ENCODE measurements around the gene TFF2. TPM values are rescaled to one million over a fixed set of nuclear protein-coding genes. Genes with fewer than 3 reads are reported as not detected.

The TFF2 gene
- total and polyA plus RNA-seq, 2 donors from 2014 or later, result not detected

DNA sequence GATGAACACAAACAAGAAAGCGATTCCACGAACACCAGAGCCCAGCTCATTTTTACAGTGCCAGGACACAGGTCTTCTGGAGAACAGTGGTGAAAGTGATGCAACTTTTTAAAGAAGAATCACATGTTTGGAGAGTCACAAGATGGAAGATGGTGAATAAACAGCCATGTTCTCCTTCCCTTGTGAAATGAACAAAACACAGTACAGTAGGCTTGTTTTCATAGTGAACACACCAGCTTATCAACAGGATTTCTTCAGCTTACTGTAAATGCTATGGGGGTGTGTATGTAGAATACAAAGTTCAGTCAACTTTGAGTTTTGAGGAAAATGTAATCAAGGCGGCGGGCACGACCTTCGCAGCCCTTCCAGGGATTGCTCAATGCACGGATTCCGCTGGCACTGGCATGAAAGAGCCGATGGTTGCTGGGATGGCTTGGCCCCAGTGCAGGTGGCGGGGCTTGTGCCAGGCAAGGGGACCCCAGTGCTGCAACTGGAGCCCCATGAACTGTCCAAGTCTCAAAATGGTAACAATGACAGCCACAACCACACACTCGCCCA is 35.3 kb upstream of the TFF2 start:
- H3K9me3 ChIP-seq (ENCODE audit: control insufficient read depth in 2 of 3, insufficient read depth in 1 of 3, low read length in 3 of 3), result peaks cover 0 to 6% (median 0%) of the 10 kb centered on the region in 3 donors
- FAIRE-seq, result no peak

DNA sequence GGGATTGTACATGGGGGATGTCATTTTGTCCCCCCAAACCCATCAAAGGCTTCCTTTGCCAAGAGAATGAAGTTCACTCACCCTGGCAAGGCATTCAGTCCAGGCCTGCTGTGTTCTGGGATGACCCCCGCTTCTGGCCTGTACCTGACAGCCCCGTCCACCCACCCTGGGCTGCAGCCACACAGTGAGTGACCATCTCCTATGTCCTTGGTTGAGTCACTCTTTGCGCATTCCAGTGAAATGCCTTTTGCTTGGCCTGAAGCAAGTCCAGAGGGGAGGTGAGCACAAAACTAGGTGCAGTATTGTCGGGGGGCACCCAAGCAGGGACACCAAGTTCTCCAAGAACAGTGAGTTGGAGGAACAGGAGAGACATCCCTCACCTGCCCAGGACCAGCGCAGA is 34.8 kb upstream of the TFF2 start:
- Histone ChIP-seq H3K36me3 (ENCODE audit: control insufficient read depth in 2 of 3, insufficient read depth in 3 of 3, low read length in 3 of 3) (no peaks in the 10 kb centered on the region), H3K27me3 (ENCODE audit: control insufficient read depth, insufficient read depth, low read length) (no peaks in the 10 kb centered on the region), H3K27ac (ENCODE audit: low read depth in 2 of 2, low read length in 2 of 2) (no peak overlapping the region), H3K9me3 (ENCODE audit: control insufficient read depth in 2 of 3, insufficient read depth in 1 of 3, low read length in 3 of 3) (peaks cover 0 to 6% (median 0%) of the 10 kb centered on the region in 3 donors), H3K9ac (ENCODE audit: low read length in 3 of 3) (no peak overlapping the region), H3K4me1 (ENCODE audit: control insufficient read depth in 2 of 3, insufficient read depth in 2 of 3, low read depth in 1 of 3, low read length in 3 of 3) (no peaks in the 10 kb centered on the region), H3K4me3 (ENCODE audit: low read length in 3 of 3) (no peak overlapping the region)
- peak in 1 of 5 donors; percentile 15 for DNase-seq
- FAIRE-seq, result no peak
- TF ChIP-seq, protein P1, sequence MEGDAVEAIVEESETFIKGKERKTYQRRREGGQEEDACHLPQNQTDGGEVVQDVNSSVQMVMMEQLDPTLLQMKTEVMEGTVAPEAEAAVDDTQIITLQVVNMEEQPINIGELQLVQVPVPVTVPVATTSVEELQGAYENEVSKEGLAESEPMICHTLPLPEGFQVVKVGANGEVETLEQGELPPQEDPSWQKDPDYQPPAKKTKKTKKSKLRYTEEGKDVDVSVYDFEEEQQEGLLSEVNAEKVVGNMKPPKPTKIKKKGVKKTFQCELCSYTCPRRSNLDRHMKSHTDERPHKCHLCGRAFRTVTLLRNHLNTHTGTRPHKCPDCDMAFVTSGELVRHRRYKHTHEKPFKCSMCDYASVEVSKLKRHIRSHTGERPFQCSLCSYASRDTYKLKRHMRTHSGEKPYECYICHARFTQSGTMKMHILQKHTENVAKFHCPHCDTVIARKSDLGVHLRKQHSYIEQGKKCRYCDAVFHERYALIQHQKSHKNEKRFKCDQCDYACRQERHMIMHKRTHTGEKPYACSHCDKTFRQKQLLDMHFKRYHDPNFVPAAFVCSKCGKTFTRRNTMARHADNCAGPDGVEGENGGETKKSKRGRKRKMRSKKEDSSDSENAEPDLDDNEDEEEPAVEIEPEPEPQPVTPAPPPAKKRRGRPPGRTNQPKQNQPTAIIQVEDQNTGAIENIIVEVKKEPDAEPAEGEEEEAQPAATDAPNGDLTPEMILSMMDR (IDR thresholded peaks at IDR 0.05; ENCODE audit: borderline replicate concordance, extremely low read depth, insufficient read depth), result no peak
- intact Hi-C loops (cut with DNase I), result no loop called here

More for the DNA sequence above, 35.3 kb upstream of the TFF2 start:
- H3K27ac ChIP-seq (ENCODE audit: low read depth in 2 of 2, low read length in 2 of 2), result no peak overlapping the region
- TF ChIP-seq, protein P1 (IDR thresholded peaks at IDR 0.05; ENCODE audit: borderline replicate concordance, extremely low read depth, insufficient read depth), result no peak
- H3K9ac ChIP-seq (ENCODE audit: low read length in 3 of 3), result no peak overlapping the region
- intact Hi-C loops (cut with DNase I), result no loop called here
- H3K4me3 ChIP-seq (ENCODE audit: low read length in 3 of 3), result no peak overlapping the region
- H3K36me3 ChIP-seq (ENCODE audit: control insufficient read depth in 2 of 3, insufficient read depth in 3 of 3, low read length in 3 of 3), result no peaks in the 10 kb centered on the region
- H3K4me1 ChIP-seq (ENCODE audit: control insufficient read depth in 2 of 3, insufficient read depth in 2 of 3, low read depth in 1 of 3, low read length in 3 of 3), result no peaks in the 10 kb centered on the region
- no peaks in the 10 kb centered on the region for H3K27me3 ChIP-seq (ENCODE audit: control insufficient read depth, insufficient read depth, low read length)
- DNase-seq, result no peak

DNA sequence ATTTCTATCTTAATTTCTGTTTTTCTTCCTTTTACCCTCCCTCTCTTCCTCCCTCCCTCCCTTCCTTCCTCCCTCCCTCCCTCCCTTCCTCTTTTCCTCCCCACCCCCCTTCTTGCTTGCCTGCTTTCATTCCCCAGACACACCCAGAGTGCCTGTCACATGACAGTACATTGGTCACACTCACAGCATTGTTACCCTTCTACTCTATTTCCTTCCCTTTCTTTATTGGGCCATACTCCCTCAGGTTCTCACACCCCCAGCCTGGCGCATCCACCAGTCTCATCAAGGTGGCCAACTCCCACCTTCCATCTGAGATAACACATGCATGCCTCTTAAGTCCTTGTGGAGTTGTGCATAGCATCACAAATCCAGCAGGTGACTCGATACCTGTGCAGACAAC is 34.2 kb upstream of the TFF2 start:
- Histone ChIP-seq H3K36me3 (ENCODE audit: control insufficient read depth in 2 of 3, insufficient read depth in 3 of 3, low read length in 3 of 3) (no peaks in the 10 kb centered on the region), H3K9ac (ENCODE audit: low read length in 3 of 3) (no peak overlapping the region), H3K9me3 (ENCODE audit: control insufficient read depth in 2 of 3, insufficient read depth in 1 of 3, low read length in 3 of 3) (peaks cover 0 to 6% (median 0%) of the 10 kb centered on the region in 3 donors), H3K27me3 (ENCODE audit: control insufficient read depth, insufficient read depth, low read length) (no peaks in the 10 kb centered on the region), H3K27ac (ENCODE audit: low read depth in 2 of 2, low read length in 2 of 2) (no peak overlapping the region), H3K4me1 (ENCODE audit: control insufficient read depth in 2 of 3, insufficient read depth in 2 of 3, low read depth in 1 of 3, low read length in 3 of 3) (no peaks in the 10 kb centered on the region), H3K4me3 (ENCODE audit: low read length in 3 of 3) (no peak overlapping the region)
- intact Hi-C loops (cut with DNase I), result no loop called here
- no peak for FAIRE-seq
- peak in 1 of 5 donors; percentile 22 for DNase-seq
- TF ChIP-seq, protein P1 (IDR thresholded peaks at IDR 0.05; ENCODE audit: borderline replicate concordance, extremely low read depth, insufficient read depth), result no peak

All from kidney (tissue), 14 donors.